ENCODE measurements around the gene C1orf159.
"Not testable (repeated sequence)": the region's sequence is repeated elsewhere in the genome, so short reads cannot be mapped to it uniquely, and the experiment has no call there.

Gene C1orf159

DNA sequence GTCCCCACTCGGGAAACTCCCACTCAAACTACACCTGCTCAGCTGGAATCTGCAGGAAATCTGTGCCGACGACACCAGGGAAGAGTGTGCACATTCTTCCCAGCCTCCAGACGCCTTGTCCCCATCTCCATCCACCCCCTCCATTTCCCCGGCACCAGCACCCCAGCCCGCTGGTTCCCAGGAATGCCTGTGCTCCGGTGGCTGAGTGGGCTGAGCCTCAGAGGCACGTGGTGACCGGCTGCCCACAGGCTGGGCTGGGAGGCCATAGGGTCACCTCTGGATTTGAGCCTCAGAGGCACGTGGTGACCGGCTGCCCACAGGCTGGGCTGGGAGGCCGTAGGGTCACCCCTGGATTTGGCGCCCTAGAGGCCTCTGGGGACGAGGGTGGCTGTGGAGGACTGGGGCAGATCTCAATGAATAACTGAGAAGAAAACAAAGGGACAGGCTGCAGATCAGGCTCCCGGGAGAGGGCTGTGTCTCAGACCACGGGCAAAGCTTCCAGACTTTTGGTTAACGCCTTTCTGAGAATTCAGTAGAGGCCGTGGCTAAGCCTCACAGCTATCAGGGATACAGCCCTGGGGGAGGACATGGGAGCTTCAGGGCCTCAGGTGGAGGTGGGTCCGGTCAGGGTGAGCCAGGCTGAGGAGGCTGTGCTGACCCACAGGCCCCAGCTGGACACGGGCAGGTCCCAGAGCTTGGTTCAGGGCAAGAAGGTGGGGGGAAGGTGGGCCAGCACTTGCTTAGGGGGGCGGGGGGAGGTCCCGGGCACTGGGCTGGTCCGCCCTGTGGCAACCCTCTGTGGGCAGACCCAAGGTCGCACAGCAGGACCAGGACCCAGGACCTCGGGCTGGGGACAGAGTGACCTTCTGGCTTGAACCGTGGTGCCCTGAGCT is 40.5 kb upstream of the C1orf159 start:
- CTCF ChIA-PET: no interaction called here
- no peak overlapping the region for H3K27ac Mint-ChIP-seq
- peaks cover 3% of the 10 kb centered on the region for H3K4me1 Mint-ChIP-seq
- peaks cover 19% of the 10 kb centered on the region for H3K27me3 Mint-ChIP-seq
- DNase-seq: no peak
- H3K36me3 Mint-ChIP-seq: peaks cover 5% of the 10 kb centered on the region
- H3K4me3 Mint-ChIP-seq: peak overlapping the region; percentile 58
- H3K9me3 Mint-ChIP-seq: peaks cover 25% of the 10 kb centered on the region

DNA sequence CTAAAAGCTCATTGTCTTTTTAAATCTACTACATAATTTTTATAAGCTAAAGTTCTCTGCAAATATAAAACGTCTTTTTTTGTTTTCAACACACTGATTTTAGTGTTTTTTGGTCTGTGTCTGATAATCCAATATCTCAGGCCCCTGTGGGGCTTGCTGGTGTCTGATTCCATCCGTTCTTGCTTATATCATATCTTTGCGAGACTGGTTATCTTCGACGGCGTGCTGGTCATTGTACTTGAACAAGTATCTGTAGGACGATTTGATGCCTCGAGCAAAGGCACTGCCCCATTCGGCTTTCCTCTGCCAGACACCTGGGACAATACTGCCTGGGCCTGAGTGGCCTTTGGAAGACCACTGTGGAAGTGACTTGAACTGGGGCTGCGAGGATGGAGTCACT is 39.4 kb upstream of the C1orf159 start:
- Mint-ChIP-seq H3K27ac (no peak overlapping the region), H3K36me3 (peaks cover 5% of the 10 kb centered on the region), H3K4me3 (no peak overlapping the region), H3K9me3 (peaks cover 25% of the 10 kb centered on the region), H3K27me3 (peaks cover 15% of the 10 kb centered on the region), H3K4me1 (peaks cover 3% of the 10 kb centered on the region)
- DNase-seq: no peak
- CTCF ChIA-PET: no interaction called here

- Mint-ChIP-seq H3K27ac (peak overlapping the region; percentile 0), H3K36me3 (peaks cover 5% of the 10 kb centered on the region), H3K9me3 (peaks cover 25% of the 10 kb centered on the region)
These were observed 38.0 kb upstream of the C1orf159 start for GRCh38 chr1:1153874-1154273.

GRCh38 chr1:1153215-1153614 is 37.3 kb upstream of the C1orf159 start:
- CTCF ChIA-PET: interaction anchor here (1.3 kb wide), 1 partner anchor 31 kb away, joined by 3 read pairs; no protein-coding TSS in a partner anchor
- H3K36me3 Mint-ChIP-seq, H3K4me3 Mint-ChIP-seq, H3K4me1 Mint-ChIP-seq, DNase-seq: not testable (repeated sequence)
- peaks cover 19% of the 10 kb centered on the region for H3K27me3 Mint-ChIP-seq
- peak overlapping the region; percentile 4 for H3K27ac Mint-ChIP-seq
- peaks cover 25% of the 10 kb centered on the region for H3K9me3 Mint-ChIP-seq

More at GRCh38 chr1:1153874-1154273, 38.0 kb upstream of the C1orf159 start:
- no peak overlapping the region for H3K4me3 Mint-ChIP-seq
- peaks cover 3% of the 10 kb centered on the region for H3K4me1 Mint-ChIP-seq
- no peak for DNase-seq
- CTCF ChIA-PET: no interaction called here
- H3K27me3 Mint-ChIP-seq: peaks cover 15% of the 10 kb centered on the region

GRCh38 chr1:1152431-1152830 is 36.5 kb upstream of the C1orf159 start:
- DNase-seq: not testable (repeated sequence)
- peaks cover 25% of the 10 kb centered on the region for H3K9me3 Mint-ChIP-seq
- CTCF ChIA-PET: interaction anchor here (1.3 kb wide), 1 partner anchor 30 kb away, joined by 3 read pairs; no protein-coding TSS in a partner anchor

GRCh38 chr1:1151306-1151705 is 35.4 kb upstream of the C1orf159 start:
- peaks cover 25% of the 10 kb centered on the region for H3K9me3 Mint-ChIP-seq
- peaks cover 5% of the 10 kb centered on the region for H3K36me3 Mint-ChIP-seq
- peaks cover 2% of the 10 kb centered on the region for H3K4me1 Mint-ChIP-seq
- CTCF ChIA-PET: no interaction called here
- peaks cover 22% of the 10 kb centered on the region for H3K27me3 Mint-ChIP-seq
- no peak for DNase-seq
- H3K4me3 Mint-ChIP-seq: no peak overlapping the region
- no peak overlapping the region for H3K27ac Mint-ChIP-seq

More at GRCh38 chr1:1152431-1152830, 36.5 kb upstream of the C1orf159 start:
- H3K4me3 Mint-ChIP-seq, H3K4me1 Mint-ChIP-seq, H3K36me3 Mint-ChIP-seq: not testable (repeated sequence)
- Mint-ChIP-seq H3K27ac (peak overlapping the region; percentile 68), H3K27me3 (peaks cover 26% of the 10 kb centered on the region)

- H3K27me3 Mint-ChIP-seq: peaks cover 15% of the 10 kb centered on the region
- peaks cover 25% of the 10 kb centered on the region for H3K9me3 Mint-ChIP-seq
- no peak overlapping the region for H3K4me3 Mint-ChIP-seq
- peaks cover 5% of the 10 kb centered on the region for H3K36me3 Mint-ChIP-seq
- no peak overlapping the region for H3K27ac Mint-ChIP-seq
- CTCF ChIA-PET: no interaction called here
- peaks cover 9% of the 10 kb centered on the region for H3K4me1 Mint-ChIP-seq
- DNase-seq: no peak
These were observed 34.2 kb upstream of the C1orf159 start for GRCh38 chr1:1150100-1150499.

- H3K36me3 Mint-ChIP-seq: peaks cover 5% of the 10 kb centered on the region
- H3K27ac Mint-ChIP-seq: no peak overlapping the region
- no peak overlapping the region for H3K4me3 Mint-ChIP-seq
- H3K9me3 Mint-ChIP-seq: peaks cover 25% of the 10 kb centered on the region
- peaks cover 15% of the 10 kb centered on the region for H3K27me3 Mint-ChIP-seq
- CTCF ChIA-PET: no interaction called here
- DNase-seq: no peak
- peaks cover 12% of the 10 kb centered on the region for H3K4me1 Mint-ChIP-seq
These were observed 33.5 kb upstream of the C1orf159 start for GRCh38 chr1:1149416-1149815.

DNA sequence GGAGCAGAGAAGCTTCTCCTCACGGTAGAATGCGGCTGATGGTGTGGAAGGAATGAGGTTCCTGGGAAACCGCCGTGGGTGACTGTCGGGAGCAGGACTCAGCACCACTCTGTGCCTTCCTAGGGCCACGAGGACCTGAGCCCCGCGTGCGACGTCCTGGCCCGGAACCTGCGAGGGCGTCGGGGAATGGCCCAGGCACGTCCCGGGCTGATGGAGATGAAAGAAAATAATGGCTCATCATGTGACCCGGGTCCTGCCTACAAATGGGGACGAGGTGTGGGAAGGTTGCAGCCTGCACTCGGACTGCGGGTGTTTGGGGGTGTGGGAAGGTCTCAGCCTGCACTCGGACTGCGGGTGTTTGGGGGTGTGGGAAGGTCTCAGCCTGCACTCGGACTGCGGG is 32.7 kb upstream of the C1orf159 start:
- CTCF ChIA-PET: no interaction called here
- DNase-seq: no peak
- H3K27me3 Mint-ChIP-seq: peaks cover 15% of the 10 kb centered on the region
- H3K36me3 Mint-ChIP-seq: peaks cover 4% of the 10 kb centered on the region
- H3K27ac Mint-ChIP-seq: no peak overlapping the region
- H3K4me3 Mint-ChIP-seq: no peak overlapping the region
- peaks cover 17% of the 10 kb centered on the region for H3K9me3 Mint-ChIP-seq
- peaks cover 20% of the 10 kb centered on the region for H3K4me1 Mint-ChIP-seq

- Mint-ChIP-seq H3K27ac (no peak overlapping the region), H3K4me3 (no peak overlapping the region), H3K9me3 (peaks cover 12% of the 10 kb centered on the region), H3K27me3 (peaks cover 15% of the 10 kb centered on the region), H3K36me3 (peaks cover 4% of the 10 kb centered on the region), H3K4me1 (peaks cover 24% of the 10 kb centered on the region)
- CTCF ChIA-PET: no interaction called here
- DNase-seq: no peak
These were observed 32.2 kb upstream of the C1orf159 start for GRCh38 chr1:1148061-1148460.

- H3K4me1 Mint-ChIP-seq: peaks cover 33% of the 10 kb centered on the region
- H3K36me3 Mint-ChIP-seq: no peaks in the 10 kb centered on the region
- CTCF ChIA-PET: no interaction called here
- H3K9me3 Mint-ChIP-seq: no peaks in the 10 kb centered on the region
- H3K27me3 Mint-ChIP-seq: peaks cover 15% of the 10 kb centered on the region
- H3K27ac Mint-ChIP-seq: peak overlapping the region; percentile 74
- no peak overlapping the region for H3K4me3 Mint-ChIP-seq
- DNase-seq: no peak
These were observed 30.7 kb upstream of the C1orf159 start for GRCh38 chr1:1146596-1146995.

DNA sequence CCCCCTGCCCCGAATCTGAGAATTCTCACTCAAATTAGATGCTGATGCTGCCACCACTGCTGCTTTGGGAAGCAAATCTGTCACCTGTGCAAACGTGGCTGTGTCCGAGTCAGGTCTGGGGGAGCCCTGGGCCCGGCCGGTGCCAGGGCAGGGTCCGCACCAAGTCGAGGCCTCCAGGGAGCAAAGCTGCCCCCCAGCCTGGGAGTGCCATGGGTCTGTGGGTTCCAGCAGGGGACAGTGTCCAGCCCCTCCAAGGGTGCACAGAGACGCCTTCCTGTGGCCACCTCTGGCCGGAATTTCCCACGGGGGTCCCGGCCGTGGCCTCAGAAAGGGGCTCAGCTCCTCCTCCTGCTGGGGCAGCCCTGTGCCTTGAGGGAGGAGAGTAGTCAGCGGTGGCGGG is 30.1 kb upstream of the C1orf159 start:
- peaks cover 33% of the 10 kb centered on the region for H3K4me1 Mint-ChIP-seq
- CTCF ChIA-PET: no interaction called here
- peaks cover 15% of the 10 kb centered on the region for H3K27me3 Mint-ChIP-seq
- H3K9me3 Mint-ChIP-seq: no peaks in the 10 kb centered on the region
- H3K36me3 Mint-ChIP-seq: no peaks in the 10 kb centered on the region
- DNase-seq: no peak
- H3K27ac Mint-ChIP-seq: no peak overlapping the region
- H3K4me3 Mint-ChIP-seq: no peak overlapping the region

DNA sequence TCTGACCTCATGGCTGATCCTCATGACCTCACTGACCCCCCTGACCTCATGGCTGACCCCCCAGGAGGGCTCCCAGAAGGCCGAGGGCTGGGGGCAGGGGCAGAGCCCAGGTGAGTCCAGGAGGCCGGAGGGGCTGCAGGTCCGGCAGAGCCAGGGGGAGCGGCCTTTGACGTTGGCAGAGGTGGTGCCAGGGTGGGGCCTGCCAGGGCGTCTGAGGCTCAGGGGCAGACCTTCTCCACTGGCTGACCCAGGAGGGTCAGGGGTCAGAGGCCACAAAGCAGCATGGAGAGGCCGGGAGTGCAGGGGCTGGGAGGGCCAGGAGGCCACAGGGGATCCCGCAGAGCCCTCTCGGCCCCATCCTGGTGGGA is 29.6 kb upstream of the C1orf159 start:
- CTCF ChIA-PET: no interaction called here
- no peaks in the 10 kb centered on the region for H3K9me3 Mint-ChIP-seq
- no peaks in the 10 kb centered on the region for H3K36me3 Mint-ChIP-seq
- H3K4me3 Mint-ChIP-seq: no peak overlapping the region
- H3K4me1 Mint-ChIP-seq: peaks cover 33% of the 10 kb centered on the region
- DNase-seq: no peak
- peak overlapping the region; percentile 84 for H3K27ac Mint-ChIP-seq
- H3K27me3 Mint-ChIP-seq: peaks cover 15% of the 10 kb centered on the region

- CTCF ChIA-PET: no interaction called here
These were observed 29.1 kb upstream of the C1orf159 start for GRCh38 chr1:1144843-1145546.

More at GRCh38 chr1:1144843-1145546, 29.1 kb upstream of the C1orf159 start:
- peaks cover 33% of the 10 kb centered on the region for H3K4me1 Mint-ChIP-seq
- no peak for DNase-seq
- H3K36me3 Mint-ChIP-seq: no peaks in the 10 kb centered on the region
- H3K27ac Mint-ChIP-seq: peak overlapping the region; percentile 96
- no peak overlapping the region for H3K4me3 Mint-ChIP-seq
- H3K9me3 Mint-ChIP-seq: no peaks in the 10 kb centered on the region
- H3K27me3 Mint-ChIP-seq: peaks cover 15% of the 10 kb centered on the region
